IgD-negative memory B cell (primary cell): ENCODE measurements around the gene SCO1. TPM values are rescaled to one million over a fixed set of nuclear protein-coding genes. Genes with fewer than 3 reads are reported as not detected.
A peak's percentile ranks its signal among the peaks of the same experiment; 100 is the strongest.

Experiments used
- H3K27ac Mint-ChIP-seq, 3 donors: one replicate each; pipeline ENCODE4 v1.8.0; 2020 to 2022; ENCODE audit warnings: mild to moderate bottlenecking in 3 of 3, mixed read lengths in 3 of 3, moderate library complexity in 1 of 3
- H3K27me3 Mint-ChIP-seq: one replicate; pipeline ENCODE4 v1.8.0; 2021; ENCODE audit warnings: mixed read lengths
- H3K36me3 Mint-ChIP-seq: one replicate; pipeline ENCODE4 v1.8.0; 2020; ENCODE audit warnings: mild to moderate bottlenecking, mixed read lengths
- H3K4me1 Mint-ChIP-seq, 3 donors: one replicate each; pipeline ENCODE4 v1.8.0; 2020 to 2022; ENCODE audit warnings: mixed read lengths in 3 of 3, mild to moderate bottlenecking in 1 of 3
- H3K4me3 Mint-ChIP-seq, 4 donors: one replicate each; pipeline ENCODE4 v1.8.0; 2020 to 2022; ENCODE audit warnings: mild to moderate bottlenecking in 4 of 4, mixed read lengths in 4 of 4, moderate library complexity in 3 of 4
- H3K9me3 Mint-ChIP-seq, 3 donors: one replicate each; pipeline ENCODE4 v1.8.0; 2020 to 2021; ENCODE audit warnings: mixed read lengths in 3 of 3, mild to moderate bottlenecking in 1 of 3
- polyA plus RNA-seq: library from polyadenylated mRNA; unstranded; fragments of 300-500 nt; fragmentation: Illumina TruSeq; gene quantifications from one replicate; pipeline ENCODE4 v1.2.3, GENCODE V29; 2021

SCO1 gene
- polyA plus RNA-seq, 1 donor from 2014 or later, result 15.4 TPM

DNA sequence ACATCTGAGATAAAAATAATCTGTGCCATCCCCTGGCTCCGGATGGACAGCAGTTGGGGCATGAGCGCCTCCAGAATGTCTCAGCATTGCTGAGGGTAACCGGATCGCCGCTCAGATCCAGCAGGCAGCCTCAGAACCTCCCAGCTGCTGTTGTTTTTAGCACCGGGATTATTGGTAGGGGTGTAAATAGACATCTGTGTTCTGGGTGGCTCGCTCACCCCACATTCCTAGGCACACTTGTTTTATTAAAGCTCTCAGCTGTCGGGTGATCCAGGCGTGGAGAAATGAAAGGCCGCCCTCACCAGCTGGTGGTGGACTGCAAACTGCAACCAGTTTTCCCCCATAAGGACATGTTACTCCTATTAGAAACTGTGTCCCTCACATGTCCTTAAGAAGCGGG, 72.4 kb downstream of the SCO1 start:
- H3K4me1 Mint-ChIP-seq, result peaks cover 0 to 5% (median 4%) of the 10 kb centered on the region in 3 donors
- H3K9me3 Mint-ChIP-seq, result no peaks in the 10 kb centered on the region
- peaks cover 2% of the 10 kb centered on the region for H3K36me3 Mint-ChIP-seq
- no peak overlapping the region for H3K27ac Mint-ChIP-seq
- H3K27me3 Mint-ChIP-seq, result no peaks in the 10 kb centered on the region
- H3K4me3 Mint-ChIP-seq, result no peak overlapping the region

DNA sequence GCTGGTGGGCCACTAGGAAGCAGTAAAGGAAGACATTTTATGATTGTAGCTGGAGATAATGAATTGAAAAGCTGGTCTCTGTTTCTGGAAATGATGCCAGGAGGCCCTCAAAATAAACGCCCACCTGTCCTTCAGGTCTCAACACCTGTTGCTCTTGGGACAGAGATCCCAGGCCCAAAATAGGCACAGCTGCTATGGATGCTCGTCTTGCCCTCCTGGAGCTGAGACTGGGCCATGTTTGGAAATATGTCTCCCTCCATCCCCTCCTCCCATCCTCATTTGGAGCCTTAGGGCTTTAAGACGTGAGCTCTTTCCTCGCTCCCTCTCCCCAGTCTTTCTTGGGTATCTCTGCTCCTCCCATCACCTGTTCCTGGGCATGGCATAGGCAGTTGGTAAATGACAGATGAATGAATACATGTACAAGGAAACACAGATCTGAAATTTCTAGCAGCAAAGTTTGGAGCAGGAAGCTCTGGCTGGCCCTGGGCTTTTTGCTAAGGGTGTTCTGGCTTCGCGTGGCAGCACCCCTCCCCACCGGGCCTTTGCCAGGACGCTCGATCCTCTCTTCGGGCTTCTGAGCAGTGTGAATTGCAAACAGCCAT, 73.5 kb downstream of the SCO1 start:
- H3K27ac Mint-ChIP-seq, result peak overlapping the region in 1 of 3 donors; percentile 14
- peaks cover 0 to 5% (median 4%) of the 10 kb centered on the region in 3 donors for H3K4me1 Mint-ChIP-seq
- no peaks in the 10 kb centered on the region for H3K27me3 Mint-ChIP-seq
- H3K36me3 Mint-ChIP-seq, result no peaks in the 10 kb centered on the region
- H3K9me3 Mint-ChIP-seq, result no peaks in the 10 kb centered on the region
- no peak overlapping the region for H3K4me3 Mint-ChIP-seq

DNA sequence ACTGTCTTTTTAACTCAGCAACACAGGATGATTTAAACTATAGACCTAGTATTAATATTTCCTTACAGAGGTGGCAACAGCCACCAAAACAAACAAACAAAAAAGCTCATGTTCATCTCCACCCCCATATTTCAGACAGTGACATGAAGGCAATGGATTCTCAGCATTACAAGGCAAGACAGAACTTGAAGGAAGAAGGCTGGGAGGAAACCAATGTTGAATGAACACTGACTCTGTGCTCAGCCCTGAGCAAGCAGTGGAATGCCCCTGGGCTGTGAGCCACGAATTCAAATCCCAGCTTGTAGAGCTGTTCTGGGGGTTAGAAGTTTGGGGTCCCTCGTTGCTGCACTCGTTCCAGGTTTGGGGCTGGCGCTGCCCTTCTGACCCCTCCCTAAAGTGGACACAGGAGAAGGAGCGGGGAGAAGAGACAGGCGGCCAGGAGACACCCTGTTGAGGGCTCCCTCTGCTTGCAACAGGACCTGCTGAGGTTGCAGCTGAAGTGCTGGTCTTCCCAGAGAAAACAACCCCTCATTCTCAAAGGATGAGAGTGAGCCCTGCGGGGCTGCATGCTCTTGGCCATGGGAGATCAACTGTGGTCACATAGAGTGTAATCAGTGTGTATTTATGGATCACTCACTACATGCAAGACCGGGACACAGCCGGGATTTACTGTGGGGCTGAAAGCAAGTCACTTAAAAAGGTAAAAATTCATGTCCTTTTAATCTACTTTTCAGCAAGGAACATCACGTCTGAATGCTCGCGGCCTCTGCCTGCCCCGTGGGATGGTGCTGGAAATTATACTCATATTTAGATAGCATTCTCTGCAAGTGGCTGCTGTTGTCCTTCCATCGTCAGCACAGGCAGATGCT, 74.5 kb downstream of the SCO1 start:
- H3K27ac Mint-ChIP-seq, result peak overlapping the region in 1 of 3 donors; percentile 40
- no peaks in the 10 kb centered on the region for H3K9me3 Mint-ChIP-seq
- peaks cover 3% of the 10 kb centered on the region for H3K27me3 Mint-ChIP-seq
- peaks cover 0 to 9% (median 7%) of the 10 kb centered on the region in 3 donors for H3K4me1 Mint-ChIP-seq
- H3K4me3 Mint-ChIP-seq, result no peak overlapping the region
- no peaks in the 10 kb centered on the region for H3K36me3 Mint-ChIP-seq

Other genes starting within 250 kb of the SCO1 start
- gene MYH4, start 228.0 kb downstream of the SCO1 start, polyA plus RNA-seq, result not detected
- not detected for gene MYH1, start 179.0 kb downstream of the SCO1 start, polyA plus RNA-seq
- gene MYH2, start 147.9 kb downstream of the SCO1 start, polyA plus RNA-seq, result not detected
- 1.6 TPM for gene MYH3, start 40.2 kb downstream of the SCO1 start, polyA plus RNA-seq
- 33.2 TPM for gene ADPRM, start 61 bp upstream of the SCO1 start, polyA plus RNA-seq
- gene TMEM220, start 32.5 kb upstream of the SCO1 start, polyA plus RNA-seq, result 3.6 TPM
- gene TMEM238L, start 106.6 kb upstream of the SCO1 start, polyA plus RNA-seq, result not detected
- gene PIRT, start 140.6 kb upstream of the SCO1 start, polyA plus RNA-seq, result not detected